Thymus (tissue), 11 donors: ENCODE measurements around the gene ALMS1. TPM values are rescaled to one million over a fixed set of nuclear protein-coding genes. Genes with fewer than 3 reads are reported as not detected.

Experiments used
- DNase-seq, 9 donors: peaks; one replicate each; pipeline ENCODE4 v3.0.0-alpha.2; 2013; ENCODE audit warnings: low spot score in 9 of 9, low read depth in 6 of 9, missing footprints in 1 of 9
- H3K27ac ChIP-seq, 2 donors: one replicate each; pipeline ENCODE4 v1.5.1; 2013; ENCODE audit warnings: control low read depth in 1 of 2, low read depth in 1 of 2, low read length in 1 of 2, mild to moderate bottlenecking in 1 of 2, moderate library complexity in 1 of 2
- H3K27me3 ChIP-seq, 2 donors: one replicate each; pipeline ENCODE4 v1.5.1; 2013; ENCODE audit warnings: low read length in 1 of 2; ENCODE audit not compliant: control insufficient read depth in 2 of 2, insufficient read depth in 1 of 2
- H3K36me3 ChIP-seq, 2 donors: one replicate each; pipeline ENCODE4 v1.5.1; 2013; ENCODE audit warnings: low read length in 1 of 2, mild to moderate bottlenecking in 1 of 2, moderate library complexity in 1 of 2; ENCODE audit not compliant: control insufficient read depth in 2 of 2, insufficient read depth in 2 of 2
- H3K4me1 ChIP-seq, 2 donors: one replicate each; pipeline ENCODE4 v1.5.1; 2013; ENCODE audit warnings: low read length in 2 of 2; ENCODE audit not compliant: control insufficient read depth in 2 of 2, insufficient read depth in 2 of 2
- H3K4me3 ChIP-seq, 2 donors: one replicate each; pipeline ENCODE4 v1.5.1; 2013; ENCODE audit warnings: low read length in 2 of 2, control low read depth in 1 of 2, mild to moderate bottlenecking in 1 of 2
- H3K9me3 ChIP-seq, 2 donors: one replicate each; pipeline ENCODE4 v1.5.1; 2013; ENCODE audit warnings: low read length in 1 of 2, mild to moderate bottlenecking in 1 of 2; ENCODE audit not compliant: control insufficient read depth in 2 of 2, insufficient read depth in 1 of 2
- WGBS: extraction: QIAGEN DNeasy Blood & Tissue Kit; methylation state at CpG from one replicate; pipeline ENCODE4 v1.1.7; 2013; 5-methylcytosine and 5-hydroxymethylcytosine counted together
- polyA plus RNA-seq: library from polyadenylated mRNA; stranded (reverse); fragments of 200-250 nt; gene quantifications from one replicate; pipeline ENCODE4 v1.2.3, GENCODE V29; 2013
- total RNA-seq: library from RNA; stranded (reverse); fragments of 120-200 nt; gene quantifications from one replicate; pipeline ENCODE4 v1.2.4, GENCODE V29; 2013
- donor health status: healthy.

Gene ALMS1
- total and polyA plus RNA-seq, 2 donors: 8.4 to 19.5 TPM

DNA sequence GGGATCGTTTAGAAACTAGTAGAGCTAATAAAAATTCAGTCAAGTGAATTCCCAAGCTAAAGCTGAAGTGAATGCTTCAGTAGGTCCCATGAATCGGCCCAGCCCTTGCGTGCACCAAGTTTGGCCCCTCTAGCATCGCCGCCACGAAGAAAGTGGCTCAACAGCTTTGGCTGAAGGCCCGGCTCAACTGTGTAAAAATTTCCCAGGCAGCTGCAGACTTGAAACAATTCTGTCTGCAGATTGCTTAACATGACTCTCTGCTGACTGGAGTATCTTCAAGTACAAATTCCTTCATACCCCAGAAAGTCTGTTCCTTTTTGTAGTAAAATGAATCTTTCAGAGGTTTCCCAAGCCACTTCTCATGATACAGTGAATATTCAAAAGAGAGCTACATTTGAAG, 32.7 kb downstream of the ALMS1 start:
- Histone ChIP-seq H3K36me3 (peaks cover 2 to 3% of the 10 kb centered on the region in 2 donors), H3K27ac (no peak overlapping the region), H3K9me3 (no peaks in the 10 kb centered on the region), H3K27me3 (no peaks in the 10 kb centered on the region), H3K4me1 (no peaks in the 10 kb centered on the region), H3K4me3 (no peak overlapping the region)
- DNase-seq: no peak
- WGBS: 93% methylated on average over 7 of the region's 7 CpGs

DNA sequence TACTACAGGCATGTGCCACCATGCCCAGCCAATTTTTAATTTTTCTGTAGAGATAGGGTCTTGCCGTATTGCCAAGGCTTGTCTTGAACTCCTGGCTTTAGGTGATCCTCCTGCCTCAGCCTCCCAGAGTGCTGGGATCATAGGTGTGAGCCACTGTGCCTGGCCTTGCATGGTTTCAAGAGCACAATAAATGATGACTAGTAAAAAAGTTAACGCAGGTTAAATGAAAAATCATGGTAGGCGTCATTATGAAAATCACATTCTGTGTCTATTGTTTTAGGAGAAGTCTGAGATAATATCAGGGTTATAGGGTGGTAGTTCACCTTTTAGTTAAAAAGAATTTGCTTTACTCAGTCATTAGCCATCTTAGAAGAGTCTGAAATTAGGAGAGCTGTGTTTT, 38.3 kb downstream of the ALMS1 start:
- Histone ChIP-seq H3K4me1 (no peaks in the 10 kb centered on the region), H3K27ac (no peak overlapping the region), H3K4me3 (no peak overlapping the region), H3K36me3 (peaks cover 7 to 10% of the 10 kb centered on the region in 2 donors), H3K9me3 (no peaks in the 10 kb centered on the region), H3K27me3 (no peaks in the 10 kb centered on the region)
- WGBS: 98% methylated on average over 3 of the region's 3 CpGs
- DNase-seq: no peak

DNA sequence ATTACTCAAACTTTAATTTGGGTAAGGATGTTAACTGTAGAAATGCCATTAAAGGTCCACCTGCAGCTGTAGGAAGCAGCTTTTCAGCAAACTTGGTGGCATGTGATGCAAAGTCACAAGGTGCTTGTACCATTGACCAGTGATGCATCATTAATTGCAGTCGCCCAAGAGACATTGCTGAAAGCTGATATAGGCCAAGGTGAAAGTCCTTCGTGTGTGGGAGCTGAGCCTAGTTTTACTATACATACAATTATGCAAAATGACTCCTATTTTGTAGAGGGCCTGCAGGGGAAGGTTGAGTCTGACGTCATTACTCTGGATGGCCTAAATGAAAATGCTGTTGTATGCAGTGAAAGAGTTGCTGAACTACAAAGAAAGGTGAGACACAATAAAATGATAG, 40.5 kb downstream of the ALMS1 start:
- H3K9me3 ChIP-seq: no peaks in the 10 kb centered on the region
- no peak overlapping the region for H3K4me3 ChIP-seq
- no peak for DNase-seq
- H3K36me3 ChIP-seq: peaks cover 4 to 8% of the 10 kb centered on the region in 2 donors
- H3K27ac ChIP-seq: no peak overlapping the region
- no peaks in the 10 kb centered on the region for H3K4me1 ChIP-seq
- no peaks in the 10 kb centered on the region for H3K27me3 ChIP-seq
- WGBS: 98% methylated on average over 3 of the region's 3 CpGs

DNA sequence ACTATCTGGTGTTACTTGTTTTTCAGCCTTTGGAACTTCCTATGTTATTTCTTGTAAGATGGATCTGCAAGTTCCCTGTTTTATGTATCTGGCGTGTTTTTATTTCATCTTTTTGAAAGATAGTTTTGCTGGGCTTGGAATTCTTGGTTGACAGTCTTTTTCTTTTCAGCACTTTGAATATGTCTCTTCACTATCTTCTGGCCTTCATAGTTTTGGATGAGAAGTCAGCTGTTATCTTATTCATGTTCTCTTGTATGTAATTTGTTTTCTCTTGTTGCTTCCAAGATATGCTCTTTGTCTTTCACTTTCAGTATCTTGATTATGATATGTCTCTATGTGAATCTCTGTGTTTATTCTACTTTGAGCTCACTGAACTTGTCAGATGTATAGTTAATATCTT, 50.4 kb downstream of the ALMS1 start:
- Histone ChIP-seq H3K36me3 (peaks cover 15 to 17% of the 10 kb centered on the region in 2 donors), H3K9me3 (peaks cover 0 to 4% of the 10 kb centered on the region in 2 donors), H3K27ac (no peak overlapping the region), H3K4me3 (no peak overlapping the region), H3K4me1 (no peaks in the 10 kb centered on the region), H3K27me3 (no peaks in the 10 kb centered on the region)
- DNase-seq: no peak
- WGBS: 100% methylated on average over 1 of the region's 1 CpG

DNA sequence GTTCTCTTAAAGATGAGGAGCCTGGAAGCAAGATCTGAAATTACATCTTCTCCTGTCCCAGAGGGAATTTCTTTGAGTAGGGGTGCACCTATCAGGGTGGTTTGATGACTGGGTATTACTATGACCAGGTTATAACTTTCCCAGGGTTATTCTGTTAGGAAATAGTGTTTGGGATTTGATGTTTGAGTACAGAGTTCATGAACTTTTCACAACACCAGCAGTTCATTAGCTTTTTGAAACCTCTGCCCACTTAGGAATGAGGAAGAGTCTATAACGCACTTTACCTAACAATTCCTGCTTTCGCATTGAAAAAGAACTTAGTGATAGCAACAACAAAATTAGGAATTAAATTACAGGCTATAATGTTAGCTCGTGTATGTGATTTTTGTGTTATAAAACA, 58.6 kb downstream of the ALMS1 start:
- no peak for DNase-seq
- WGBS: 98% methylated on average over 3 of the region's 3 CpGs
- Histone ChIP-seq H3K4me1 (no peaks in the 10 kb centered on the region), H3K4me3 (no peak overlapping the region), H3K27me3 (no peaks in the 10 kb centered on the region), H3K9me3 (no peaks in the 10 kb centered on the region), H3K36me3 (peaks cover 17 to 21% of the 10 kb centered on the region in 2 donors), H3K27ac (no peak overlapping the region)

DNA sequence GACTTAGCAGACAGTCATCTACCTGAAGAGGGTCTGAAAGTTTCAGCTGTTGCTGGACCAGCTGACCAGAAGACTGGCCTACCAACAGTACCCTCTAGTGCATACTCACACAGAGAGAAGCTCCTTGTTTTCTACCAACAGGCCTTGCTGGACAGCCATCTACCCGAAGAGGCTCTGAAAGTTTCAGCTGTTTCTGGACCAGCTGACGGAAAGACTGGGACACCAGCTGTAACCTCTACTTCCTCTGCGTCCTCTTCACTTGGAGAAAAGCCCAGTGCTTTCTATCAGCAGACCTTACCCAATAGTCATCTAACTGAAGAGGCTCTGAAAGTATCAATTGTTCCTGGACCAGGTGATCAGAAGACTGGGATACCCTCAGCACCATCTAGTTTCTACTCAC, 63.2 kb downstream of the ALMS1 start:
- H3K4me3 ChIP-seq: no peak overlapping the region
- H3K9me3 ChIP-seq: no peaks in the 10 kb centered on the region
- H3K27me3 ChIP-seq: no peaks in the 10 kb centered on the region
- H3K4me1 ChIP-seq: no peaks in the 10 kb centered on the region
- H3K36me3 ChIP-seq: peaks cover 32 to 55% of the 10 kb centered on the region in 2 donors
- DNase-seq: no peak
- no peak overlapping the region for H3K27ac ChIP-seq
- WGBS: 83% methylated on average over 3 of the region's 3 CpGs

DNA sequence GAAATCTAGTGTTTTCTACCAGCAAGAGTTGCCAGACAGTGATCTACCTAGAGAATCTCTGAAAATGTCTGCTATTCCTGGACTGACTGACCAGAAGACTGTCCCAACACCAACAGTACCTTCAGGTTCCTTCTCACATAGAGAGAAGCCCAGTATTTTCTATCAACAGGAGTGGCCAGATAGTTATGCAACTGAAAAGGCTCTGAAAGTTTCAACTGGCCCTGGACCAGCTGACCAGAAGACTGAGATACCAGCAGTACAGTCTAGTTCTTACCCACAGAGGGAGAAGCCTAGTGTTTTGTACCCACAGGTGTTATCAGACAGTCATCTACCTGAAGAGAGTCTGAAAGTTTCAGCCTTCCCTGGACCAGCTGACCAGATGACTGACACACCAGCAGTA, 63.8 kb downstream of the ALMS1 start:
- Histone ChIP-seq H3K9me3 (no peaks in the 10 kb centered on the region), H3K27ac (no peak overlapping the region), H3K4me1 (no peaks in the 10 kb centered on the region), H3K36me3 (peaks cover 32 to 56% of the 10 kb centered on the region in 2 donors), H3K4me3 (no peak overlapping the region), H3K27me3 (no peaks in the 10 kb centered on the region)
- DNase-seq: no peak

DNA sequence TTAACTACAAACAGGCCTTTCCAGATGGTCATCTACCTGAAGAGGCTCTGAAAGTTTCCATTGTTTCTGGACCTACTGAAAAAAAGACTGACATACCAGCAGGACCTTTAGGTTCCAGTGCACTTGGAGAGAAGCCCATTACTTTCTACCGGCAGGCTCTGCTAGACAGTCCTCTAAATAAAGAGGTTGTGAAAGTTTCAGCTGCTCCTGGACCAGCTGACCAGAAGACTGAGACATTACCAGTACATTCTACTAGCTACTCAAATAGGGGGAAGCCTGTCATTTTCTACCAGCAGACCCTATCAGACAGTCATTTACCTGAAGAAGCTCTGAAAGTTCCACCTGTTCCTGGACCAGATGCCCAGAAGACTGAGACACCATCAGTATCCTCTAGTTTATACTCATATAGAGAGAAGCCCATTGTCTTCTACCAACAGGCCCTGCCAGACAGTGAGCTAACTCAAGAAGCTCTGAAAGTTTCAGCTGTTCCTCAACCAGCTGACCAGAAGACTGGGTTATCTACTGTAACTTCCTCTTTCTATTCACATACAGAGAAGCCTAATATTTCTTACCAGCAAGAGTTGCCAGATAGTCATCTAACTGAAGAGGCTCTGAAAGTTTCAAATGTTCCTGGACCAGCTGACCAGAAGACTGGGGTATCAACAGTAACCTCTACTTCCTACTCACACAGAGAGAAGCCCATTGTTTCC, 65.8 kb downstream of the ALMS1 start:
- H3K4me1 ChIP-seq: no peaks in the 10 kb centered on the region
- DNase-seq: no peak
- H3K9me3 ChIP-seq: no peaks in the 10 kb centered on the region
- WGBS: 95% methylated on average over 1 of the region's 1 CpG
- no peaks in the 10 kb centered on the region for H3K27me3 ChIP-seq
- H3K4me3 ChIP-seq: no peak overlapping the region
- H3K36me3 ChIP-seq: peaks cover 35 to 59% of the 10 kb centered on the region in 2 donors
- no peak overlapping the region for H3K27ac ChIP-seq

DNA sequence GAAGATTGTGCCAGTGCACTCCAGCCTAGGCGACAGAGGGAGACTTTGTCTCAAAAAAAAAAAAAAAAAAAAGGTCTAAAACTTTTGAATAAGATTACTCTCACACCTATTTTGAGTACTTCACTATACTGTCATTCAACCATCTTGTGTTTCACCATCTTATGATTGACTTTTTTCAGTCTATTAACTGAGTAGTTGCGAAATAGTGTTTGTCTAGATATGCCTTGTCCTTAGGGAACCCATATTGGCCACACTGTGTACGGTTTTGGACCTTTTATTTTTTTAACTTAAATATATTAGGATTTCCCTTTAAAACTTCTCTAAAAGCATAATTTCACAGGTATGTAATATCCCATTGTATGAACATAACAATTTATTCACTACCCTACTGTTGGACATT, 72.3 kb downstream of the ALMS1 start:
- H3K27ac ChIP-seq: no peak overlapping the region
- peaks cover 0 to 7% of the 10 kb centered on the region in 2 donors for H3K9me3 ChIP-seq
- H3K4me1 ChIP-seq: no peaks in the 10 kb centered on the region
- no peak overlapping the region for H3K4me3 ChIP-seq
- peaks cover 6 to 14% of the 10 kb centered on the region in 2 donors for H3K36me3 ChIP-seq
- DNase-seq: no peak
- WGBS: 98% methylated on average over 3 of the region's 3 CpGs
- no peaks in the 10 kb centered on the region for H3K27me3 ChIP-seq
